Stimulated activated CD4-positive, alpha-beta T cell treated with anti-CD3 and anti-CD28 coated beads, Interleukin-1b, Interleukin-23, amount 100 ng/mL, for 4 hours (primary cell): ENCODE results near the gene DNAJC11.
"Not testable (repeated sequence)": the region's sequence is repeated elsewhere in the genome, so short reads cannot be mapped to it uniquely, and the experiment has no call there.

Experiments
- DNase-seq, 2 donors: peaks; one replicate each; pipeline ENCODE4 v3.0.0-alpha.2; 2020; ENCODE audit warnings: low read depth in 2 of 2

The DNAJC11 gene

GRCh38 chr1:6694121-6694713 lies 7.4 kb downstream of the DNAJC11 start:
- no peak for DNase-seq

GRCh38 chr1:6692956-6693355 lies 8.7 kb downstream of the DNAJC11 start:
- no peak for DNase-seq

- DNase-seq = no peak
Observed at GRCh38 chr1:6691507-6691906, 10.1 kb downstream of the DNAJC11 start.

- DNase-seq = no peak
Observed at GRCh38 chr1:6690186-6690585, 11.4 kb downstream of the DNAJC11 start.

- no peak for DNase-seq
Observed at GRCh38 chr1:6688757-6689156, 12.9 kb downstream of the DNAJC11 start.

GRCh38 chr1:6688001-6688400 lies 13.6 kb downstream of the DNAJC11 start:
- DNase-seq = no peak

GRCh38 chr1:6686294-6686693 lies 15.3 kb downstream of the DNAJC11 start:
- DNase-seq = no peak

GRCh38 chr1:6685381-6685780 lies 16.2 kb downstream of the DNAJC11 start:
- no peak for DNase-seq

GRCh38 chr1:6683434-6683833 lies 18.2 kb downstream of the DNAJC11 start:
- DNase-seq = no peak

GRCh38 chr1:6675941-6676340 lies 25.7 kb downstream of the DNAJC11 start:
- DNase-seq = no peak

- no peak for DNase-seq
Observed at GRCh38 chr1:6674771-6675170, 26.8 kb downstream of the DNAJC11 start.

GRCh38 chr1:6673816-6674398 lies 27.7 kb downstream of the DNAJC11 start:
- DNase-seq = no peak

- DNase-seq = no peak
Observed at GRCh38 chr1:6672558-6672957, 29.1 kb downstream of the DNAJC11 start.

- DNase-seq = no peak
Observed at GRCh38 chr1:6668503-6668902, 33.1 kb downstream of the DNAJC11 start.

- no peak for DNase-seq
Observed at GRCh38 chr1:6667139-6667538, 34.5 kb downstream of the DNAJC11 start.

GRCh38 chr1:6666696-6667095 lies 34.9 kb downstream of the DNAJC11 start:
- no peak for DNase-seq

GRCh38 chr1:6662468-6662867 lies 39.1 kb downstream of the DNAJC11 start:
- not testable (repeated sequence) for DNase-seq

GRCh38 chr1:6660415-6661049 lies 41.1 kb downstream of the DNAJC11 start:
- DNase-seq = no peak

- DNase-seq = no peak
Observed at GRCh38 chr1:6658359-6659060, 43.1 kb downstream of the DNAJC11 start.

GRCh38 chr1:6657138-6657537 lies 44.5 kb downstream of the DNAJC11 start:
- DNase-seq = no peak

GRCh38 chr1:6653436-6654290 lies 48.0 kb downstream of the DNAJC11 start:
- no peak for DNase-seq

GRCh38 chr1:6652986-6653385 lies 48.6 kb downstream of the DNAJC11 start:
- no peak for DNase-seq
